BJ (cell line): ENCODE data around the gene ELOVL1. TPM values are rescaled to one million over a fixed set of nuclear protein-coding genes. Genes with fewer than 3 reads are reported as not detected.
A peak's percentile ranks its signal among the peaks of the same experiment; 100 is the strongest.

Experiments
- CTCF ChIA-PET: fragments of 350-600 bp; formaldehyde crosslinking; extraction: SDS; loops from one replicate; lab custom pipeline; 2021; ENCODE audit warnings: antibody characterized with exemption, inconsistent platforms; lab: Yijun Ruan, JAX
- POLR2A ChIA-PET: fragments of 300-600 bp; sonication (Branson Sonifier 250); formaldehyde crosslinking; extraction: SDS; loops from one replicate; lab custom pipeline; 2021; ENCODE audit warnings: antibody characterized with exemption; lab: Charles Lee
- DNase-seq: peaks from one replicate; pipeline ENCODE4 v3.0.0-alpha.2; 2011; ENCODE audit warnings: low read depth
- H3K27me3 ChIP-seq: 2 replicates; pipeline ENCODE4 v1.6.0; 2011; ENCODE audit warnings: low read length; ENCODE audit not compliant: control insufficient read depth, insufficient read depth
- H3K36me3 ChIP-seq: 2 replicates; pipeline ENCODE4 v1.5.1; 2011; ENCODE audit warnings: low read length; ENCODE audit not compliant: control insufficient read depth, insufficient read depth
- H3K4me3 ChIP-seq: 2 replicates; pipeline ENCODE4 v1.5.1; 2011; ENCODE audit warnings: low read depth, mild to moderate bottlenecking, control low read depth, low read length
- polyA plus RNA-seq: library from polyadenylated mRNA; depleted of rRNA; stranded (reverse); fragments of >200 nt; gene quantifications from 2 replicates; pipeline ENCODE4 v1.2.3, GENCODE V29; 2011
- TF ChIP-seq, protein P1 (sequence below): IDR thresholded peaks from 2 replicates; pipeline ENCODE4 v1.5.1; 2011; ENCODE audit warnings: low read depth, mild to moderate bottlenecking, control low read depth, inconsistent platforms, low read length, moderate library complexity; ENCODE audit not compliant: insufficient read depth

ELOVL1 gene
- polyA plus RNA-seq, 1 experiment = 287 TPM

DNA sequence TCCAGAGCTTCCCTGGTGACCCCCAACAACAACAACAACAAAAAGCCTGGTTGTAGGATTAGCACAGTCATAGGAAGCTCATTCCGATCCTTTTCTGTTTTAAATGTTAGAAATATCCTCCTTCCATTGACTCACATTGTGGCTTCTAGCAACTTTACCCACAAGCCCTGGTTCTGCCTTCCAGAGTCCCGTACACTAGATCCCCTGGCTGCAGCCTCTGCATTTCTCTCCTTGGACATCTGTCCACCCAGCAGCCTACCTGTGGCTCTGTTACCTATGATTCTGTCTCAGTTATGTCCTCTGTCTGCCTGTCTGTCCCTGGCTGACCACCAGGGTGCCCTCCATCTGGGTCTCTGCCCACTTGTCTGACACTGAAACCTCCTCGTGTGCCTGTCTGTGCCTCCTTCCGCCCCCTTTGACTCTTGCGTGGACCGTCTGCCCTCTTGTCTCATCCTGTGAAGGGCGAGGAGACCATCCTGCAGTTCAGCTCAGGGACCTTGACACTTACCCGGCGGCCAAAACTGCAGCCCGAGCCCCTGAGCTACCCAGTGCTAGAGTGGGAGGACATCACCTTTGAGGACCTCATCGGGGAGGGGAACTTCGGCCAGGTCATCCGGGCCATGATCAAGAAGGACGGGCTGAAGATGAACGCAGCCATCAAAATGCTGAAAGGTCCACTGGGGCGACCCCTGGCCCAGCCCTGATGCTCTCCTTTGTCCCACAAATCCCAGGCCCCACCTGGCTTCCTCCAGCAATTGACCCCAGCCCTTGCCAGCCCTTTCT is 50.9 kb downstream of the ELOVL1 start:
- no peak overlapping the region for H3K4me3 ChIP-seq
- TF ChIP-seq, protein P1, sequence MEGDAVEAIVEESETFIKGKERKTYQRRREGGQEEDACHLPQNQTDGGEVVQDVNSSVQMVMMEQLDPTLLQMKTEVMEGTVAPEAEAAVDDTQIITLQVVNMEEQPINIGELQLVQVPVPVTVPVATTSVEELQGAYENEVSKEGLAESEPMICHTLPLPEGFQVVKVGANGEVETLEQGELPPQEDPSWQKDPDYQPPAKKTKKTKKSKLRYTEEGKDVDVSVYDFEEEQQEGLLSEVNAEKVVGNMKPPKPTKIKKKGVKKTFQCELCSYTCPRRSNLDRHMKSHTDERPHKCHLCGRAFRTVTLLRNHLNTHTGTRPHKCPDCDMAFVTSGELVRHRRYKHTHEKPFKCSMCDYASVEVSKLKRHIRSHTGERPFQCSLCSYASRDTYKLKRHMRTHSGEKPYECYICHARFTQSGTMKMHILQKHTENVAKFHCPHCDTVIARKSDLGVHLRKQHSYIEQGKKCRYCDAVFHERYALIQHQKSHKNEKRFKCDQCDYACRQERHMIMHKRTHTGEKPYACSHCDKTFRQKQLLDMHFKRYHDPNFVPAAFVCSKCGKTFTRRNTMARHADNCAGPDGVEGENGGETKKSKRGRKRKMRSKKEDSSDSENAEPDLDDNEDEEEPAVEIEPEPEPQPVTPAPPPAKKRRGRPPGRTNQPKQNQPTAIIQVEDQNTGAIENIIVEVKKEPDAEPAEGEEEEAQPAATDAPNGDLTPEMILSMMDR = peak; percentile 18; the same call in 1 of the 2 replicates
- no peaks in the 10 kb centered on the region for H3K27me3 ChIP-seq
- ChIA-PET POLR2A (no interaction called here), CTCF (interaction anchor here (0.8 to 1.3 kb wide), 3 partner anchors 9 to 41 kb away, joined by 3 read pairs; no protein-coding TSS in a partner anchor)
- no peak for DNase-seq
- H3K36me3 ChIP-seq = no peaks in the 10 kb centered on the region

DNA sequence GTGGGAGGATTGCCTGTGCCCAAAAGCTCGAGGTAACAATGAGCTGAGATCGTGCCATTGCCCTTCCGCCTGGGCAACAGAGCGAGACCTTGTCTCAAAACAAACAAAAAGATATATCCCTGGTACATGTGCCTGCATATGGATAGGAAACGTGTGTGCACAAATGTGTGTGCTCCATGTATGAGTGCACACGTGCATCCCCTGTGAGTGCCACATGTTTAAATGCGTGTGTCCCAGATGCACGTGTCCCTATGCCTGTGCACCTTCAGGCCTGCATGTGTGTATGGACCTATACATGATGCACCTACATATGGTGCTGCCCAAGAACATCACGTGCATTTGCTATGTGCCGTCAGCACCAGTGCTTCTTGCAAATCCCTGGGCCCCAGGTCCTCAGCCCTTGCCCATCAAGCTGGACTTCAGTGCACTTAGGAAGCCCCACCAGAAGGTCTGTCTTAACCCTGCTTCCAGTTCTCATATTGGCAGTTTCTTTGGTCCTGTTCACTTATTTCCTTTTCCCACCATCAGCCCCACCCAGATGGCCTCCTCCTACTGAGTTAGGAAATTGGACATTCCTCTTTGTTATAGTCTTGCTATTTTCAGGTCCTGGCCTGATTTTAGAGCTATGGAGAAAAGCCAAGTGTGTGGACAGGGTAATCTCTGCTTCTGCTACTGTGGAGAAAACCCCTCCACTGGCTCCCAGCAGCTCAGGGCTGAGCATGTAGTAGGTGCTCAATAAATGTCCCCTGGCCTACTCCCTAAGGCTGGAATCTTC is 51.7 kb downstream of the ELOVL1 start:
- CTCF ChIA-PET = interaction anchor here (0.8 to 1.2 kb wide), 2 partner anchors 12 to 42 kb away, joined by 3 read pairs; no protein-coding TSS in a partner anchor
- Histone ChIP-seq H3K4me3 (no peak overlapping the region), H3K27me3 (no peaks in the 10 kb centered on the region), H3K36me3 (no peaks in the 10 kb centered on the region)
- no peak for DNase-seq
- POLR2A ChIA-PET = no interaction called here
- TF ChIP-seq, protein P1 = no peak

DNA sequence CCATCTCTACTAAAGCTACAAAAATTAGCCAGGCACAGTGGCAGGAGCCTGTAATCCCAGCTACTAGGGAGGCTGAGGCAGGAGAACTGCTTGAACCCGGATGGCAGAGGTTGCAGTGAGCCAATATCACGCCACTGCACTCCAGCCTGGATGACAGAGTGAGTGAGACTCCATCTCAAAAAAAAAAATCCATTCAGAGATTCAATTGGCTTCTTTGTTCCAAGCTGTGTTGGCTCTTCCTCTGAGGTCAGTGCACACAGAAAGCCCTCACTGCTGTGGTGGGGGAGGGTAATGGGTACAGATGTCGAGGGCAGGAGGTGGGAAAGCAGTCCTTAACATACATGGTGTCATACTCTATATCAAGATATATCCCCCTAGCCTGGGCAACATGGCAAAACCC is 52.3 kb downstream of the ELOVL1 start:
- TF ChIP-seq, protein P1 = no peak
- CTCF ChIA-PET = interaction anchor here (1.2 kb wide), 1 partner anchor 43 kb away, joined by 3 read pairs; no protein-coding TSS in a partner anchor
- H3K4me3 ChIP-seq = no peak overlapping the region
- no peaks in the 10 kb centered on the region for H3K27me3 ChIP-seq
- DNase-seq = no peak
- no peaks in the 10 kb centered on the region for H3K36me3 ChIP-seq
- POLR2A ChIA-PET = no interaction called here

DNA sequence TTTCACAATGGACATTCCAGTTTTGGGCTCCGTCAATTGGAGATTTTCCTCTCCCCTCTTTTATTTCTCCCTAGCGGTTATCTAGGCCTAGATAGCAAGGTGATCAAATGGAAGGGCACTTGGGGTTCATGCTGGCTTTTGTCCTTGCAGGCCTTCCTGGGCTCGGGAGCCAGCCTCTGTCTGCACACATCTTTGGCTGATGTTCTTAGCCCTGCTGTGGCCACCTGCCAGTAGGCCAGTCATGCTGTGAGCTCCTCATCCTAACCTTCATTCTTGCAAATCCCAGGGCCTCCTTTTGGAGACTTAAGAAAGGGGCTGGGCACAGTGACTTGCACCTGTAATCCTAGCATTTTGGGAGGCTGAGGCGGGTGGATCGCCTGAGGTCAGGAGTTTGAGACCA is 53.6 kb downstream of the ELOVL1 start:
- no peak for DNase-seq
- TF ChIP-seq, protein P1 = no peak
- H3K36me3 ChIP-seq = no peaks in the 10 kb centered on the region
- no peak overlapping the region for H3K4me3 ChIP-seq
- CTCF ChIA-PET = interaction anchor here (0.7 kb wide), 1 partner anchor 31 kb away, joined by 3 read pairs; no protein-coding TSS in a partner anchor
- no peaks in the 10 kb centered on the region for H3K27me3 ChIP-seq
- POLR2A ChIA-PET = no interaction called here

DNA sequence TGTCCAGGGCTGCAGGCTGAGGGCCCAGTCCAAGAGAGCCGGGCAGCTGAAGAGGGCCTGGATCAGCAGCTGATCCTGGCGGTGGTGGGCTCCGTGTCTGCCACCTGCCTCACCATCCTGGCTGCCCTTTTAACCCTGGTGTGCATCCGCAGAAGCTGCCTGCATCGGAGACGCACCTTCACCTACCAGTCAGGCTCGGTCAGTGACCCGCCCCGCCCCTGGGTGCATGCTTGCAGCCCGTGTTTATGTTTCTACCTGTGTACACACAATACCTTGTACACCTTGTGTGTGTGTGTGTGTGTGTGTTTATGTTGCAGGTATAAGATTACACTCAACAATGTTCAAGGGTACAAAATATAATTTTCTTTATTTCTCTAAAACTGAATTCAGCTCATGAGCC is 54.0 kb downstream of the ELOVL1 start:
- Histone ChIP-seq H3K36me3 (no peaks in the 10 kb centered on the region), H3K27me3 (no peaks in the 10 kb centered on the region), H3K4me3 (no peak overlapping the region)
- no peak for DNase-seq
- CTCF ChIA-PET = interaction anchor here (0.7 kb wide), 1 partner anchor 32 kb away, joined by 3 read pairs; no protein-coding TSS in a partner anchor
- TF ChIP-seq, protein P1 = no peak
- POLR2A ChIA-PET = no interaction called here
